Muscle layer of duodenum (tissue), 2 donors: ENCODE measurements around the gene CERS5.

Experiments used
- H3K27ac ChIP-seq: one replicate; pipeline ENCODE4 v1.7.0; 2013; ENCODE audit warnings: mild to moderate bottlenecking, low read length
- H3K27me3 ChIP-seq: one replicate; pipeline ENCODE4 v1.7.0; 2013; ENCODE audit warnings: low read depth, mild to moderate bottlenecking, control low read depth, low read length
- H3K36me3 ChIP-seq, 2 donors: one replicate each; pipeline ENCODE4 v1.7.0; 2013; ENCODE audit warnings: low read length in 2 of 2, control low read depth in 1 of 2, mild to moderate bottlenecking in 1 of 2; ENCODE audit not compliant: insufficient read depth in 2 of 2, control insufficient read depth in 1 of 2
- H3K4me1 ChIP-seq, 2 donors: one replicate each; pipeline ENCODE4 v1.7.0; 2013; ENCODE audit warnings: low read length in 2 of 2, mild to moderate bottlenecking in 2 of 2, control low read depth in 1 of 2, moderate library complexity in 1 of 2; ENCODE audit not compliant: insufficient read depth in 2 of 2, control insufficient read depth in 1 of 2
- H3K4me3 ChIP-seq, 2 donors: one replicate each; pipeline ENCODE4 v1.7.0; 2013; ENCODE audit warnings: low read length in 2 of 2, low read depth in 1 of 2, mild to moderate bottlenecking in 1 of 2
- H3K9me3 ChIP-seq, 2 donors: one replicate each; pipeline ENCODE4 v1.7.0; 2013; ENCODE audit warnings: low read length in 2 of 2, control low read depth in 1 of 2, mild to moderate bottlenecking in 1 of 2; ENCODE audit not compliant: control insufficient read depth in 1 of 2
- donor health status: healthy.

Gene CERS5

GRCh38 chr12:50101663-50102062 is 65.5 kb downstream of the CERS5 start:
- peaks cover 33 to 34% of the 10 kb centered on the region in 2 donors for H3K36me3 ChIP-seq
- H3K9me3 ChIP-seq = no peaks in the 10 kb centered on the region
- H3K27ac ChIP-seq = no peak overlapping the region

DNA sequence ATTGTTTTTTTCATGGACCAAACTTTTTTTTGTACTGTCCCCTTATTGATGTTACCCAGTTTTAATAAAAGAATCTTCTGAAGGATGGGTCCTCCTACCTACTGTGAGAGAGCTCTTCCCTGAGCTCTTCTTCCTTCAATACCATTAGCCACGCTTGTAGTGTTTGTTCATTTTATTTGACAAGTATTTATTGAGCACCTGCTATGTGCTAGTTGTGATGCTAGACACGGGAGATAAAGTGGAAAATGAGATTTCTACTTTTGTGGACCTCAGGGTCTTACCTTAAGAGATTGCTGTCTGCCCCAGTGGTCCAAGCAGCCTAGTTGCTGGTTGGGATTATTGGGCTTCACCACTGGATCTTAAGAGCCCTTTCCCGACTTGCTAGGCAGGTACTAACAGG is 66.6 kb downstream of the CERS5 start:
- no peak overlapping the region for H3K27ac ChIP-seq
- H3K36me3 ChIP-seq = peaks cover 44 to 45% of the 10 kb centered on the region in 2 donors
- H3K4me1 ChIP-seq = peaks cover 4 to 10% of the 10 kb centered on the region in 2 donors

More at GRCh38 chr12:50101663-50102062, 65.5 kb downstream of the CERS5 start:
- H3K4me3 ChIP-seq = no peak overlapping the region
- H3K4me1 ChIP-seq = peaks cover 5 to 10% of the 10 kb centered on the region in 2 donors
- no peaks in the 10 kb centered on the region for H3K27me3 ChIP-seq

DNA sequence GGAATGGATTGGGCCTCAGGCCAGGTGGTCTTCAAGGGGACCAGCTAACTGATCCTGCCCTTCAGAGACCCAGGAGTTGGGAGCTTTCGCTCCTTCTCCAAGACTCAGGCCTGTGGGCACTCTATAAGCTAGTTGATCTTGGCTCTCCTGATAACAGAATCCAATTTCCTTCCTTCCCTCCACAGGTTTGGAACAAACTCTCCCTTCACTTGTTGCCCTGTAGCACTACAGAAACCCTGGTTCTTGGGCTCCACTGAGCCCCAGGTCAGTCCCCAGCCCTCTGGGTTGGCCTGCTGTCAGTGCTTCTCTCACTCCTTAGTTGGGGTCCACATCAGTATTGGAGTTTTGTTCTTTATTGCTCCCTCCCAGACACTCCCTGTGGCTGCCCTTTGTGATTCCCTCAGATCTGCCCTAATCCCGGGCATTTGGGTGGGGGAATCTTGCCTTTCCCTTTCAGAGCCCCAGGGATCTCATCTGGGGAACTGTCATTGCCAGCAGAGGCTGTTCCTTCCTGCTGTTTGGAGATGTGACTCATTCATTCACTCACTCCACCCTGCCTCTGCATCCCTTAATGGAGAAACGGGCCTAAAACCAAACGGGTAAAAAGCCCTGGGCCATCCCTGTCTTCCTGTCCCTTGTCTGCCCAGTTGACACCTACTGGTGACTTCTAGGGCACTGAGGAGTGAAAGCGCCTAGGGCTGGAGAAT is 67.7 kb downstream of the CERS5 start:
- no peaks in the 10 kb centered on the region for H3K9me3 ChIP-seq
- peaks cover 55 to 56% of the 10 kb centered on the region in 2 donors for H3K36me3 ChIP-seq
- H3K4me1 ChIP-seq = peaks cover 0 to 9% of the 10 kb centered on the region in 2 donors
- H3K27me3 ChIP-seq = no peaks in the 10 kb centered on the region
- no peak overlapping the region for H3K4me3 ChIP-seq
- H3K27ac ChIP-seq = no peak overlapping the region

More for the DNA sequence above, 66.6 kb downstream of the CERS5 start:
- Histone ChIP-seq H3K9me3 (no peaks in the 10 kb centered on the region), H3K4me3 (no peak overlapping the region), H3K27me3 (no peaks in the 10 kb centered on the region)

DNA sequence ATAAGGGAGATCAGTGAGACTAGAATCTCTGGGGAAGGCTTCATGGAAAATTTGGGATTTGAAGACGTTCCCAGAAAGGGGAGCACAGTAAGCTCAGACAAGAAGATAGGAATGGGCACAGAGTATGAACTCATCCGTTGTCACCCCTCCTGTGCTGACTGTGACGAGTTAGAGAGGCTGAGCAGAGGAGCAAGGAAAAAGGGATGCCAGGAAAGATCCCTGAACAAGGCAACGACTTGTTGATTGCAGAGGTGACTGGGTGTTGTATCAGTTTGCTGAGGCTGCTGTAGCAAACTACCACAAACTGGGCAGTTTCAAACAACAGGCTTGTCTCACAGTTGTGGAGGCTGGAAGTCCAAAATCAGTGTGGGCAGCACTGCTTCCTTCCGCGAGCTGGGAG is 69.2 kb downstream of the CERS5 start:
- peaks cover 60 to 69% of the 10 kb centered on the region in 2 donors for H3K36me3 ChIP-seq
- H3K4me1 ChIP-seq = no peaks in the 10 kb centered on the region
- H3K27ac ChIP-seq = no peak overlapping the region
- no peak overlapping the region for H3K4me3 ChIP-seq
- no peaks in the 10 kb centered on the region for H3K9me3 ChIP-seq
- no peaks in the 10 kb centered on the region for H3K27me3 ChIP-seq

- peaks cover 5 to 7% of the 10 kb centered on the region in 2 donors for H3K4me1 ChIP-seq
- no peak overlapping the region for H3K27ac ChIP-seq
- no peaks in the 10 kb centered on the region for H3K9me3 ChIP-seq
- H3K4me3 ChIP-seq = no peak overlapping the region
- H3K27me3 ChIP-seq = no peaks in the 10 kb centered on the region
- peaks cover 46 to 84% of the 10 kb centered on the region in 2 donors for H3K36me3 ChIP-seq
Measured at GRCh38 chr12:50090391-50090790, 76.8 kb downstream of the CERS5 start.

DNA sequence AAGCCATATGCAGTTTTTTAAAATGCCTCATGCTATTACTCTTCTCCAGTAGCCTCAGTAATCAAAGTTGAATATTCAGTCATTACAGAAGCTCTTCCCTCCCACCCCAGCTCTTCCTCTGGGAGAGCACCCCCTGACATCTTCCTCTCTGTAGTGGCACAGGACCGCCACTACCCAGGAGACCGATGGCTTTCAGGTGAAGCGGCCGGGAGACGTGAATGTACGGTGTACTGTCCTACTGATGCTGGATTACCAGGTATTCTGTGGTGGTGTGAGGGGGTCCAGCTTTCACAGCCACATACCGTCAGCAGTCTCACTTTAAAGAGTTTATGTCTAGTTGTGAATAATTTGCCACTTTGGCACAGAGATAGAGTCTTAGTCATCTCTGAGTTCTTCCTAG is 77.4 kb downstream of the CERS5 start:
- peaks cover 40 to 77% of the 10 kb centered on the region in 2 donors for H3K36me3 ChIP-seq
- peaks cover 5 to 7% of the 10 kb centered on the region in 2 donors for H3K4me1 ChIP-seq
- no peaks in the 10 kb centered on the region for H3K27me3 ChIP-seq
- H3K27ac ChIP-seq = no peak overlapping the region
- H3K4me3 ChIP-seq = no peak overlapping the region
- H3K9me3 ChIP-seq = no peaks in the 10 kb centered on the region

- peaks cover 33 to 69% of the 10 kb centered on the region in 2 donors for H3K36me3 ChIP-seq
- H3K27ac ChIP-seq = no peak overlapping the region
Measured at GRCh38 chr12:50088577-50089335, 78.4 kb downstream of the CERS5 start.

DNA sequence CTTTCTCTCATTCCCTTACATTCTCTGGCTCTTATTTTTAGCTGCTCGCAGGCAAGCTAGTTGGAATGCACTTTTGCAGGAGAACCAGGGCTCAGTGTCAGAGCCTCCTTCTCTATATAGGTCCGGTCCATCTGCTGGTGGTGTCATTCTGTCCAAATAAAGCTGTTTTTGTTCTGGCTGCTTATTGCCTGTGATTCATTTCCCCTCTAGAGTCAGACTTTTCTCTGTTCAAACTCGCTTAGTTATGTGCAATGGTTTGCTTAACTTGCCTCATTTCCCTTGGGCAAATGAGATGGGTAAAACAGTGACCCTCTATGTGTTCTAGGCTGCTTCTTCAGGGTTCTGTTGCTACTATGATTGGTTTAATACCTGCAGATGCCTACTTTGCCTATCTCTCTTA is 79.2 kb downstream of the CERS5 start:
- Histone ChIP-seq H3K27ac (no peak overlapping the region), H3K9me3 (no peaks in the 10 kb centered on the region), H3K27me3 (no peaks in the 10 kb centered on the region), H3K4me1 (peaks cover 5 to 7% of the 10 kb centered on the region in 2 donors), H3K36me3 (peaks cover 33 to 62% of the 10 kb centered on the region in 2 donors), H3K4me3 (no peak overlapping the region)

More at GRCh38 chr12:50088577-50089335, 78.4 kb downstream of the CERS5 start:
- no peaks in the 10 kb centered on the region for H3K9me3 ChIP-seq
- H3K4me3 ChIP-seq = no peak overlapping the region
- peaks cover 5 to 7% of the 10 kb centered on the region in 2 donors for H3K4me1 ChIP-seq
- no peaks in the 10 kb centered on the region for H3K27me3 ChIP-seq

DNA sequence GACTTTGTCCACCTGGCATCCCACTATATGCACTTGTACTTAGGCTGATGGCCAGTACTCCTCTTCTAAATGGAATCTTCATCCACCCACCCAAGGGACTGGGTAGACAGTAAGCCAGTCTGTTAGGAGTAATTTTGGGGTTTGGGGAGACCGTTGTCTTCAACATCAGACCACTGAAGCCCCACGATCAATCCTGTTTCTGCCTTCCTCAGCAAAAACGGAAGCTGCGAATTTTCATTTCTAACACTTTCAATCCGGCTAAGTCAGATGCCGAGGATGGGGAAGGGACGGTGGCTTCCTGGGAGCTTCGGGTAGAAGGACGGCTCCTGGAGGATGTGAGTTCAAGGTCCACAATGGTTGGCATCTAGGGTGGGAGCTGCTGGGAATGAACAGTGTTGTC is 80.0 kb downstream of the CERS5 start:
- peaks cover 33 to 54% of the 10 kb centered on the region in 2 donors for H3K36me3 ChIP-seq
- no peaks in the 10 kb centered on the region for H3K9me3 ChIP-seq
- H3K27ac ChIP-seq = no peak overlapping the region
- H3K27me3 ChIP-seq = no peaks in the 10 kb centered on the region
- H3K4me1 ChIP-seq = peaks cover 5 to 7% of the 10 kb centered on the region in 2 donors
- H3K4me3 ChIP-seq = no peak overlapping the region

GRCh38 chr12:50086148-50086547 is 81.0 kb downstream of the CERS5 start:
- Histone ChIP-seq H3K36me3 (peaks cover 28 to 46% of the 10 kb centered on the region in 2 donors), H3K4me3 (peak overlapping the region; percentile 51 to 71), H3K9me3 (no peaks in the 10 kb centered on the region), H3K27ac (peak overlapping the region; percentile 21), H3K4me1 (peaks cover 5 to 7% of the 10 kb centered on the region in 2 donors), H3K27me3 (no peaks in the 10 kb centered on the region)

DNA sequence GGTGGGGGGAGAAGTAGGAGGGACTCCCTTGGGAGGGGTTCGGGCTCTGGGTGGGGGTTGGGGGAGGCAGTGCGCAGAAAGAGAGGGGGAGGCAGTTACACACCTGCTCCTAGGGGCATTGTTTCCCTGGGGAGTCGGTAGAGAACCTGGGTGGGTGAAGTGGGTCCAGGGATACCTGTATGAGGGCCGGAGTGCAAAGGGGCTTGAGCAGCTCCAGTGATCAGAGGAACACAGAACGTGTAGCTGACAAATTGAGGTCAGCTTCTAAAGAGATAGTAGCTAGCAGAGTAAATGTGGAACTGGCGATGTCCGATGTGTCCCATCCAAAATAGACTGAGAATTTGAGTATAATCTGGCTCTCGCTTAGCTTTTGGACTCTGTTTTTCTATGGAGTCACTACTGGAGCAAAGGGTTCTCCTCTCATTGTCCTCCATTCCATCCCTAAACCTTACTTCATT is 81.5 kb downstream of the CERS5 start:
- Histone ChIP-seq H3K27ac (peak overlapping the region; percentile 21), H3K9me3 (no peaks in the 10 kb centered on the region), H3K4me3 (peak overlapping the region; percentile 51 to 71), H3K4me1 (peaks cover 5 to 7% of the 10 kb centered on the region in 2 donors), H3K36me3 (peaks cover 28 to 41% of the 10 kb centered on the region in 2 donors), H3K27me3 (no peaks in the 10 kb centered on the region)
